ENCODE data around the gene CDV3.

DNA sequence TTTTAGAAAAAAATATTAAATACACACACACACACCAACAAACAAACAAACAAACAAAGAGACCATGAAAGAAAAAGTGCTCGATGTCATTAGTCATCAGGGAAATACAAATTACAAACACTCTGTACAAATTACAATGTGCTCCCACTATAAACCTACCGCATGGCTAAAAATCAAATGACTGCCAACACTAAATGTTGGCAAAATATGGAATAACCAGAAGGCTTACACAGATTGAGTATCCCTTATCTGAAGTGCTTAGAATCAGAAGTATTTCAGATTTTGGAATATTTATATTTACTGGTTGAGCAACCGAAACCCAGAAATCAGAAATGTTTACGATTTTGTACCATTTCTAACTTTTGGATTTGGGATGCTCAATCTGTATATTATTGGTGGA is 33.4 kb downstream of the CDV3 start:
- TF ChIP-seq CTCF (conservative IDR thresholded peaks at IDR 0.05; ENCODE audit: low read length) (no peak), EZH2phosphoT487 (IDR thresholded peaks at IDR 0.05; ENCODE audit: borderline replicate concordance, low read depth, low read length) (no peak)
